WI38 (cell line): ENCODE data around the gene DENND1C.

Experiments
- H3K4me3 ChIP-seq: 2 replicates; pipeline ENCODE4 v1.5.1; 2011; ENCODE audit warnings: low read depth, mild to moderate bottlenecking, control low read depth, low read length
- TF ChIP-seq, protein P1 (sequence below): IDR thresholded peaks from 2 replicates; pipeline ENCODE4 v1.5.1; 2012; ENCODE audit warnings: low read depth, mild to moderate bottlenecking, control low read depth, low read length

Gene DENND1C

DNA sequence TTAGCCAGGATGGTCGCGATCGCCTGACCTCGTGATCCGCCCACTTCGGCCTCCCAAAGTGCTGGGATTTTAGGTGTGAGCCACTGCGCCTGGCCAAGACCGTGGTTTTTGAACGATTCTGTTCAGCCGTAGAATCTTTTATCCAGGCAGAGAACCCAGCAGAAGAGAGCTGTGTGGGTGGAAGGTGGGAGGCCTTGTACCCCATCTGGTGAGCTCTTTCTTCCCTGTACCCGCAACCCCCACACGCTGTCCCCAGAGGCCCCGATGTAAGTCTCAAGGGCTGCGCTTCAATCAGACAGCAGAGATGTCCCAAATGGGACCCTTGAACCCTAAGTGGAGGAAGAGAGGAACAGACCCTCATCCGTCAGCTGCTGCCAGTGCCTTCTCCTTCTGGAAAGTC is 25.7 kb downstream of the DENND1C start:
- TF ChIP-seq, protein P1, sequence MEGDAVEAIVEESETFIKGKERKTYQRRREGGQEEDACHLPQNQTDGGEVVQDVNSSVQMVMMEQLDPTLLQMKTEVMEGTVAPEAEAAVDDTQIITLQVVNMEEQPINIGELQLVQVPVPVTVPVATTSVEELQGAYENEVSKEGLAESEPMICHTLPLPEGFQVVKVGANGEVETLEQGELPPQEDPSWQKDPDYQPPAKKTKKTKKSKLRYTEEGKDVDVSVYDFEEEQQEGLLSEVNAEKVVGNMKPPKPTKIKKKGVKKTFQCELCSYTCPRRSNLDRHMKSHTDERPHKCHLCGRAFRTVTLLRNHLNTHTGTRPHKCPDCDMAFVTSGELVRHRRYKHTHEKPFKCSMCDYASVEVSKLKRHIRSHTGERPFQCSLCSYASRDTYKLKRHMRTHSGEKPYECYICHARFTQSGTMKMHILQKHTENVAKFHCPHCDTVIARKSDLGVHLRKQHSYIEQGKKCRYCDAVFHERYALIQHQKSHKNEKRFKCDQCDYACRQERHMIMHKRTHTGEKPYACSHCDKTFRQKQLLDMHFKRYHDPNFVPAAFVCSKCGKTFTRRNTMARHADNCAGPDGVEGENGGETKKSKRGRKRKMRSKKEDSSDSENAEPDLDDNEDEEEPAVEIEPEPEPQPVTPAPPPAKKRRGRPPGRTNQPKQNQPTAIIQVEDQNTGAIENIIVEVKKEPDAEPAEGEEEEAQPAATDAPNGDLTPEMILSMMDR, result no peak
- no peak overlapping the region for H3K4me3 ChIP-seq

DNA sequence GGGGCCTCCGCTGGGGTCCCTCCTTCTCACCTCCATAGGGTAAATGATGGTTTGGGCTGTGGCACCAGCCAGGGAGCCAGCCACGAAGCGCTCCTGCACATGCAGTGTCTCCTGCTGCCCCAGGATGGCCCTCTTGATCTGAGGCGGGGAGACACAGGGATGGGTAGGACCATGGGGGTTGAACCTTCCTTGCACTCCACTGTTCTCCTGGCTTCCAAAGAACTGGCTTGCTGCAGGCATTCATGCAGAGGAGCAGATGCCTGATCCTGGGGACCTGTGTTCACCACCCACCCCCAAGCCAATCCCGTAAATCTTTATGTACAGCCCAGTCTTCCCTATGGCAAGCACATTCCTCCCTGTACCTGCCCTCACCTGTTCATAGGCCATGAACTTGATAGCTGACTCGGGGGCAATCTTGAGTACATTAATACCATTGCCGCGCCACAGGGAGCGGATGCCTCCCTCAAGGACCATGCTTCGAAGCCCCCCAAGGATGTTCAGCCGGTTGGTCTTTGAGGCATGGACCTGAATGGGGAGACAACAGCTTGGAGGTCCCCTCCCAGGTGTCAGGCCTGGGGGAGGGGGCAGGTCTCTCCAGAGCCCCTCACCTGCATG is 27.5 kb downstream of the DENND1C start:
- H3K4me3 ChIP-seq, result no peak overlapping the region
- TF ChIP-seq, protein P1, result no peak

DNA sequence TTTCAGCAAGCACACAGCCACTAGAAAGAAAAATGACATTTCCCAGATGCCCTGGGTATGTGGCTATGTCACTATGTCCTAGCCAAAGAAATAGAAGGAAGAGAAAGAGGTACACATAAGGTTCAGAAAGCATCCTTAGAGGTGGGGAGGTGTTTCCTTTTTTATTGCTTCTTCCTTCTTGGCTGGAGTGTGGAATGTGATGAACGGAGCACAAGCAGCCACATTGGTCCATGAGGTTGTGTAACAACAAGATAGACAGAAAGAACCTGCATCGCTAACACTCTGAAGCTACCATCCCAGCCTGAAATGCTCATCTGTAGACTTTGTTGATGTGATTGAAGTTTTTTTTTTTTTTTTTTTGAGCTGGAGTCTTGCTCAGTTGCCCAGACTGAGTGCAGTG is 28.7 kb downstream of the DENND1C start:
- no peak overlapping the region for H3K4me3 ChIP-seq
- TF ChIP-seq, protein P1, result no peak

DNA sequence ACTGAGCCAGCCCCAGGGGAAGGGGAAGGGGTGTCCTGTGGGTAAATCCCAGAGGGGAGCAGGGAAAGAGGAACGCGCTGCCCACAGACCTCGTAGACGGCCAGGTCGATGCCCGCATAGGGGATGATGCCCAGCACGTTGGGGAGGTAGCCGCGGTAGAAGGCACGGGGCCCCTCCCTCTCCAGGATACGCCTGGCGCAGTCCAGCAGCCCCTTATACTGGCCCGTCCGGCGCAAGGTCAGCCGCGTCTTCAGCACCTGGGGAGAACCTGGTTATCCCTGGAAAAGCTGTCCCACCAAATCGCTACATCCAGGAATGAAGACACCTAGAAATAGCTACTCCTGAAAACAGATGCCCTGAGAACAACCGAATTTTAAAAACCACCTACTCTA is 29.4 kb downstream of the DENND1C start:
- TF ChIP-seq, protein P1, result no peak
- no peak overlapping the region for H3K4me3 ChIP-seq

DNA sequence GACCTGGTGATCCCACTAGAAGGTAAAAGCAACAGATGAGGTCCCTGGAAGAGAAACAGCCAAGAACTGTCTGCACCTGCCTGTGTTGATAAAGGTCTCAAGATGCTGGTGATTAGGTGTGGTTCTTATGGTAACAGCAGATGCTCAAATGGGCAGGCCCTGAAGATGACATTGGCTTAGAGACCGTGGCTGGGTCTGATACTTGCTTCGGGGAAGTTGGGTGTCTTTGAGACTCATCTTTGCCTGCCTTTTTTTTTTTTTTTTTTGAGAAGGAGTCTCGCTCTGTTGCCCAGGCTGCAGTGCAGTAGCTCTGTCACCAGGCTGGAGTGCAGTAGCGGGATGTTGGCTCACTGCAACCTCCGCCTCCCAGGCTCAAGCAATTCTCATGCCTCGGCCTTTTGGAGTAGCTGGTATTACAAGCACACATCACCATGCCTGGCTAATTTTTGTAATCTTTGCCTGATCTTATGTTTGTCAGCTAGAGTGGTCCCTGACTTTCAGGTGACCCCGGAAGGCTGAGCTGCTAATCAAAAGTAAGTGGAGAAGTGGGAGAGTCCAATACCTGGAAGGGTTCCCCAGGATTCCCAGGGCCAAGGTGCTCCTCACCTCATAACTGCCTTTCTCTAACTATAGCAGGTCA is 29.9 kb downstream of the DENND1C start:
- no peak overlapping the region for H3K4me3 ChIP-seq
- TF ChIP-seq, protein P1, result no peak

DNA sequence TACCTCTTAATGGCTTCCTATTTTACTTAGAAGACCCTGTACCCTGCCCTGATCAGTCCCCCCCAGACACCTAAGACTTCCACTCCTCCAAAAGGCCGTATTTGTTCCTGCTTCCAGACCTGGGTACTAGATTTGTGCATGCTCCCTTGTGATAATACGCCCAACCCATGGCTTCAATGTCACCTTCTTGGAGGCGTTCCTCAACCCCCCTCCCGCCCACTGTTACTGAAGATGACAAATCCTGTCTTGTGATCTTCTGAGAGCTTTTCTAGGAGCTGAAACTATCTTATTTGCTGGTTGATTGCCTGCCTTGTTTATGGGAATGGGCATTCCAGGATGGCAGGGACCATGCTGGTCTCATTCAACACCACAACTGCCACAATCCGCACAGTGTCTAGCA is 31.4 kb downstream of the DENND1C start:
- H3K4me3 ChIP-seq, result no peak overlapping the region
- TF ChIP-seq, protein P1, result no peak

DNA sequence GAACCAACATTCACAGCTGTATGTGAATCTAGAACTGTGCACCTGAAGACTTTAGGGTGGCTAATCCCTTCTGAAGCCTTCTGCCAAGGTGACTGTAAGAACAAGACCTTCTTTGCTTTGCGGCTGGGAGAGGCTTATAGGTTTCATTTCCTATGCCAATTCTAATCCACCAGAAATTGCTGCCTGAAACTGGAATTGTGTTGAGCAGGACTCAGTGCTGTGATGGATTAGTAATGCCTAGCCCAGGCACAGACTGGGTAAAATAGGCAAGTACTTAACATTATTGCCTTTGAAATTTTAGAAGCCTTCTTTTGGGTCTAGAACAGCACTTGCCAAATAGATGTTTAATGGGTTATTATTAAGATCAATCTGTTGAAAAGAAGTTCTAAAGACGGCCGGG is 33.5 kb downstream of the DENND1C start:
- H3K4me3 ChIP-seq, result no peak overlapping the region
- TF ChIP-seq, protein P1, result no peak
